ENCODE measurements around the gene PID1. TPM values are rescaled to one million over a fixed set of nuclear protein-coding genes. Genes with fewer than 3 reads are reported as not detected.

The PID1 gene
- total RNA-seq, 1 donor from 2014 or later: 25.1 TPM

DNA sequence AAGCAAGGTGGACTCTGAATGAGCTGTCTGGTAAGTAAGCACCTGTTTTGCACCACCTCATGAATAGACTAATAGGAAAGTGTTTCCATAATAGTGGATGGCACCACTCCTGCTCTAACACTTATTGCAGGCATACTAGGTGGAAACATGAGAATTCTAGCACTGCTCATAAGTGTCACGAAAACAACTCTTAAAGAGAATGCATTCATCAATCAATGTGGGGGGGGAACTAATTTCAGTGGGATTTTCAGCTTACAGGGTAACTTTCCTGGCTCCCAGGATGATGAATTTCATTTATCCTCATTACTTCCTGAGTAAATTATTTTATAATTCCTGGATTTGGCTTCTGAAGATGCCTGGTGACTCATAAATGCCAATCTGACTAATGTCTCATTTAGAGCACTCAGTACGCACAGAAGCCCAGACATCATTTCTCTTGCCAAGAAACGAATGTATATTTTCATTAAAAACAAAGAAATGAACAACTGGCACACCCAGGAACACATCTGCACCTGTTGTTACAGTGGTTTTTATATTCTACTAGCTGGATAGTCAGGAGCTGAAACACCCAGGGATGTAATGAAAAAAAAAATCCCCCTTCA, 129.6 kb downstream of the PID1 start:
- H3K4me3 ChIP-seq (ENCODE audit: low read length in 3 of 3): no peak overlapping the region
- no peaks in the 10 kb centered on the region for H3K27me3 ChIP-seq (ENCODE audit: control insufficient read depth in 3 of 3, insufficient read depth in 3 of 3, low read length in 3 of 3)
- no peak overlapping the region for H3K9ac ChIP-seq (ENCODE audit: low read depth in 1 of 3, low read length in 3 of 3)
- no peaks in the 10 kb centered on the region for H3K36me3 ChIP-seq (ENCODE audit: control insufficient read depth in 3 of 3, insufficient read depth in 3 of 3, low read length in 3 of 3)
- H3K4me1 ChIP-seq (ENCODE audit: control insufficient read depth in 3 of 3, insufficient read depth in 3 of 3, low read length in 3 of 3): no peaks in the 10 kb centered on the region
- H3K9me3 ChIP-seq (ENCODE audit: control insufficient read depth in 3 of 3, low read length in 3 of 3): no peaks in the 10 kb centered on the region
- no peak overlapping the region for H3K27ac ChIP-seq (ENCODE audit: low read depth, low read length)

DNA sequence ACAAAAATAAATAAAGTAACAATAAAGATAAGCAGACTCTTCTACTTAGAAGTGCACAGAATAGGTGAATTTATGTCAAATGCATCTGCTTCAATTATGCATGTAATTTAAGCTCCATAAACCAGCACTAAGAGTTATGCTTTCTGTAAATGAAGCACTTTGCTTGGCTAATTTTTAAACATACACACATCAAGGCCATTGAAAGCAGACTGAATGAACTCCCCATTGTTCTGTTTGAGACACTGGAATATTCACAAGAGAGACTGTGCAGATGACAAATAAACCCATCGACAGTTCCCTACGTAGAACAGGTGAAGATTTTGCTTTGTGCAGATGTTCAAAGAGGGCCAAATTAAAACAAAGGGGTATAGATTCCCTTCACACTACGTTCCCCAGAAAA, 133.4 kb downstream of the PID1 start:
- H3K36me3 ChIP-seq (ENCODE audit: control insufficient read depth in 3 of 3, insufficient read depth in 3 of 3, low read length in 3 of 3): no peaks in the 10 kb centered on the region
- no peak overlapping the region for H3K4me3 ChIP-seq (ENCODE audit: low read length in 3 of 3)
- H3K9me3 ChIP-seq (ENCODE audit: control insufficient read depth in 3 of 3, low read length in 3 of 3): no peaks in the 10 kb centered on the region
- H3K9ac ChIP-seq (ENCODE audit: low read depth in 1 of 3, low read length in 3 of 3): no peak overlapping the region
- no peaks in the 10 kb centered on the region for H3K27me3 ChIP-seq (ENCODE audit: control insufficient read depth in 3 of 3, insufficient read depth in 3 of 3, low read length in 3 of 3)
- H3K4me1 ChIP-seq (ENCODE audit: control insufficient read depth in 3 of 3, insufficient read depth in 3 of 3, low read length in 3 of 3): no peaks in the 10 kb centered on the region
- no peak overlapping the region for H3K27ac ChIP-seq (ENCODE audit: low read depth, low read length)

GRCh38 chr2:229137066-229137465, 134.0 kb downstream of the PID1 start:
- Histone ChIP-seq H3K4me1 (ENCODE audit: control insufficient read depth in 3 of 3, insufficient read depth in 3 of 3, low read length in 3 of 3) (no peaks in the 10 kb centered on the region), H3K36me3 (ENCODE audit: control insufficient read depth in 3 of 3, insufficient read depth in 3 of 3, low read length in 3 of 3) (no peaks in the 10 kb centered on the region), H3K4me3 (ENCODE audit: low read length in 3 of 3) (no peak overlapping the region), H3K9ac (ENCODE audit: low read depth in 1 of 3, low read length in 3 of 3) (no peak overlapping the region), H3K27me3 (ENCODE audit: control insufficient read depth in 3 of 3, insufficient read depth in 3 of 3, low read length in 3 of 3) (no peaks in the 10 kb centered on the region), H3K27ac (ENCODE audit: low read depth, low read length) (no peak overlapping the region), H3K9me3 (ENCODE audit: control insufficient read depth in 3 of 3, low read length in 3 of 3) (no peaks in the 10 kb centered on the region)

GRCh38 chr2:229133155-229133772, 137.8 kb downstream of the PID1 start:
- Histone ChIP-seq H3K27ac (ENCODE audit: low read depth, low read length) (no peak overlapping the region), H3K4me1 (ENCODE audit: control insufficient read depth in 3 of 3, insufficient read depth in 3 of 3, low read length in 3 of 3) (no peaks in the 10 kb centered on the region), H3K9ac (ENCODE audit: low read depth in 1 of 3, low read length in 3 of 3) (no peak overlapping the region), H3K9me3 (ENCODE audit: control insufficient read depth in 3 of 3, low read length in 3 of 3) (no peaks in the 10 kb centered on the region), H3K36me3 (ENCODE audit: control insufficient read depth in 3 of 3, insufficient read depth in 3 of 3, low read length in 3 of 3) (no peaks in the 10 kb centered on the region), H3K27me3 (ENCODE audit: control insufficient read depth in 3 of 3, insufficient read depth in 3 of 3, low read length in 3 of 3) (no peaks in the 10 kb centered on the region), H3K4me3 (ENCODE audit: low read length in 3 of 3) (no peak overlapping the region)

GRCh38 chr2:229132236-229132635, 138.9 kb downstream of the PID1 start:
- H3K9ac ChIP-seq (ENCODE audit: low read depth in 1 of 3, low read length in 3 of 3): no peak overlapping the region
- no peaks in the 10 kb centered on the region for H3K4me1 ChIP-seq (ENCODE audit: control insufficient read depth in 3 of 3, insufficient read depth in 3 of 3, low read length in 3 of 3)

DNA sequence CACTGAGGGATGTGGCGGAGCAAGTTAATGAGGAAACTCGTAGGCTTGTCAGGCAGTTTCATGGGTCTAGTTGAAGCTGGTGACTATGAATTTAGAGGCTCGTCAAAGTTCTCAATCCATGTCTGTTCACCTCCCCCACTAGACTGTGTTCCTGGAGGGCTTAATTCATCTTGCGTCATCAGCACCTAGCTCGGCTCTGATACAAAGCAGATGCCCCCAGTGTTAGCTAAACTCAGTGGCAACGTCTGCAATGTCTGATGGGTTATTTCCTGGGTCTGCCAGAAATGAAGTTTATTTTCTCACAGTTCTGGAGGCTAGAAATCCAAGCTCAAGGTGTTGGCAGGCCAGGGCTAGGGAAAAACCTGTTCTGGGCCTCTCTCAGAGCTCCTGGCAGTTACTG, 140.6 kb downstream of the PID1 start:
- no peaks in the 10 kb centered on the region for H3K36me3 ChIP-seq (ENCODE audit: control insufficient read depth in 3 of 3, insufficient read depth in 3 of 3, low read length in 3 of 3)
- H3K9me3 ChIP-seq (ENCODE audit: control insufficient read depth in 3 of 3, low read length in 3 of 3): peaks cover 0 to 2% (median 0%) of the 10 kb centered on the region in 3 donors
- no peaks in the 10 kb centered on the region for H3K4me1 ChIP-seq (ENCODE audit: control insufficient read depth in 3 of 3, insufficient read depth in 3 of 3, low read length in 3 of 3)
- no peak overlapping the region for H3K9ac ChIP-seq (ENCODE audit: low read depth in 1 of 3, low read length in 3 of 3)
- no peak overlapping the region for H3K27ac ChIP-seq (ENCODE audit: low read depth, low read length)
- no peaks in the 10 kb centered on the region for H3K27me3 ChIP-seq (ENCODE audit: control insufficient read depth in 3 of 3, insufficient read depth in 3 of 3, low read length in 3 of 3)
- no peak overlapping the region for H3K4me3 ChIP-seq (ENCODE audit: low read length in 3 of 3)

More at GRCh38 chr2:229132236-229132635, 138.9 kb downstream of the PID1 start:
- Histone ChIP-seq H3K4me3 (ENCODE audit: low read length in 3 of 3) (no peak overlapping the region), H3K27ac (ENCODE audit: low read depth, low read length) (no peak overlapping the region), H3K36me3 (ENCODE audit: control insufficient read depth in 3 of 3, insufficient read depth in 3 of 3, low read length in 3 of 3) (no peaks in the 10 kb centered on the region), H3K9me3 (ENCODE audit: control insufficient read depth in 3 of 3, low read length in 3 of 3) (peaks cover 0 to 2% (median 0%) of the 10 kb centered on the region in 3 donors), H3K27me3 (ENCODE audit: control insufficient read depth in 3 of 3, insufficient read depth in 3 of 3, low read length in 3 of 3) (no peaks in the 10 kb centered on the region)

- peaks cover 0 to 2% (median 0%) of the 10 kb centered on the region in 3 donors for H3K9me3 ChIP-seq (ENCODE audit: control insufficient read depth in 3 of 3, low read length in 3 of 3)
- H3K27ac ChIP-seq (ENCODE audit: low read depth, low read length): no peak overlapping the region
- H3K9ac ChIP-seq (ENCODE audit: low read depth in 1 of 3, low read length in 3 of 3): no peak overlapping the region
- no peaks in the 10 kb centered on the region for H3K4me1 ChIP-seq (ENCODE audit: control insufficient read depth in 3 of 3, insufficient read depth in 3 of 3, low read length in 3 of 3)
- H3K27me3 ChIP-seq (ENCODE audit: control insufficient read depth in 3 of 3, insufficient read depth in 3 of 3, low read length in 3 of 3): no peaks in the 10 kb centered on the region
- no peaks in the 10 kb centered on the region for H3K36me3 ChIP-seq (ENCODE audit: control insufficient read depth in 3 of 3, insufficient read depth in 3 of 3, low read length in 3 of 3)
- H3K4me3 ChIP-seq (ENCODE audit: low read length in 3 of 3): no peak overlapping the region
Observed at GRCh38 chr2:229129738-229130371, 141.2 kb downstream of the PID1 start.

GRCh38 chr2:229127471-229127870, 143.6 kb downstream of the PID1 start:
- no peaks in the 10 kb centered on the region for H3K36me3 ChIP-seq (ENCODE audit: control insufficient read depth in 3 of 3, insufficient read depth in 3 of 3, low read length in 3 of 3)
- H3K27me3 ChIP-seq (ENCODE audit: control insufficient read depth in 3 of 3, insufficient read depth in 3 of 3, low read length in 3 of 3): no peaks in the 10 kb centered on the region
- no peak overlapping the region for H3K9ac ChIP-seq (ENCODE audit: low read depth in 1 of 3, low read length in 3 of 3)
- H3K4me3 ChIP-seq (ENCODE audit: low read length in 3 of 3): no peak overlapping the region
- peaks cover 0 to 2% (median 0%) of the 10 kb centered on the region in 3 donors for H3K9me3 ChIP-seq (ENCODE audit: control insufficient read depth in 3 of 3, low read length in 3 of 3)
- no peak overlapping the region for H3K27ac ChIP-seq (ENCODE audit: low read depth, low read length)
- no peaks in the 10 kb centered on the region for H3K4me1 ChIP-seq (ENCODE audit: control insufficient read depth in 3 of 3, insufficient read depth in 3 of 3, low read length in 3 of 3)

GRCh38 chr2:229126066-229126465, 145.0 kb downstream of the PID1 start:
- Histone ChIP-seq H3K4me1 (ENCODE audit: control insufficient read depth in 3 of 3, insufficient read depth in 3 of 3, low read length in 3 of 3) (no peaks in the 10 kb centered on the region), H3K9me3 (ENCODE audit: control insufficient read depth in 3 of 3, low read length in 3 of 3) (peaks cover 0 to 2% (median 0%) of the 10 kb centered on the region in 3 donors), H3K27me3 (ENCODE audit: control insufficient read depth in 3 of 3, insufficient read depth in 3 of 3, low read length in 3 of 3) (no peaks in the 10 kb centered on the region), H3K36me3 (ENCODE audit: control insufficient read depth in 3 of 3, insufficient read depth in 3 of 3, low read length in 3 of 3) (no peaks in the 10 kb centered on the region), H3K9ac (ENCODE audit: low read depth in 1 of 3, low read length in 3 of 3) (no peak overlapping the region), H3K4me3 (ENCODE audit: low read length in 3 of 3) (no peak overlapping the region), H3K27ac (ENCODE audit: low read depth, low read length) (no peak overlapping the region)

GRCh38 chr2:229124136-229124535, 147.0 kb downstream of the PID1 start:
- Histone ChIP-seq H3K4me3 (ENCODE audit: low read length in 3 of 3) (no peak overlapping the region), H3K9ac (ENCODE audit: low read depth in 1 of 3, low read length in 3 of 3) (no peak overlapping the region), H3K27ac (ENCODE audit: low read depth, low read length) (no peak overlapping the region), H3K9me3 (ENCODE audit: control insufficient read depth in 3 of 3, low read length in 3 of 3) (peaks cover 0 to 2% (median 0%) of the 10 kb centered on the region in 3 donors), H3K4me1 (ENCODE audit: control insufficient read depth in 3 of 3, insufficient read depth in 3 of 3, low read length in 3 of 3) (no peaks in the 10 kb centered on the region), H3K36me3 (ENCODE audit: control insufficient read depth in 3 of 3, insufficient read depth in 3 of 3, low read length in 3 of 3) (no peaks in the 10 kb centered on the region), H3K27me3 (ENCODE audit: control insufficient read depth in 3 of 3, insufficient read depth in 3 of 3, low read length in 3 of 3) (no peaks in the 10 kb centered on the region)
